Measurements from ENCODE around the gene CRB2. TPM values are rescaled to one million over a fixed set of nuclear protein-coding genes. Genes with fewer than 3 reads are reported as not detected.
A peak's percentile ranks its signal among the peaks of the same experiment; 100 is the strongest.

Gene CRB2
- total and polyA plus RNA-seq, 2 of the 13 experiments (the other 11 are each of a cell fraction or from before 2014, with no cell fraction given): 0.01 to 0.29 TPM

DNA sequence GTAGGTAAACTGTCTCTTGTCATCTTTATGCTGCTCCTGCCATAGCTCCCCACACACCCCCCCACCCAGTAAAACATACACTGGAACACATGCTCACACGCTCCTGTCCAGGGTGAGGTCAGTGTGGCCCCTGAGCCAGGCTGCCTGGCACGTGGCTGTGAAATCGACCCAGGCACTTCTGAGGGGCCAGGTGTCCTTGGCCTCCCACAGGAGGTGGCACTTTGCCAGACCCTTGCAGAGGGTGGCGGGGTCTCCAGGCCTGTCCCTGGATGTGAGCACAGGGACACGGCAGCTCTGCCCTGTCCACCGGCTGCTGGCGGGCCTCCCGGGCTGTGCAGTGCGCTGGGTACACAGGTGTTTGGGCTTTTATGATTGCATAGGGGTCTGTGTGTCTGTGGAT, 10.0 kb upstream of the CRB2 start (continued):
- TF ChIP-seq ZNF737 (CRISPR knock-in tag; IDR thresholded peaks at IDR 0.05; ENCODE audit: borderline replicate concordance) (no peak), TMF1 (CRISPR knock-in tag; IDR thresholded peaks at IDR 0.05; ENCODE audit: low read depth) (0 out of 2 replicates have a peak, but pooled peaks have one; percentile 31), ZNF746 (CRISPR knock-in tag; IDR thresholded peaks at IDR 0.05) (peak; percentile 53; the same call in 1 of the 2 replicates), TBP (CRISPR knock-in tag; IDR thresholded peaks at IDR 0.05) (no peak), SOX6 (IDR thresholded peaks at IDR 0.05) (no peak), SOX6 (CRISPR knock-in tag; IDR thresholded peaks at IDR 0.05) (peak; percentile 23; the same call in 1 of the 2 replicates), CBX2 (IDR thresholded peaks at IDR 0.05; ENCODE audit: low read depth, low read length) (no peak), CBX2 (CRISPR knock-in tag; IDR thresholded peaks at IDR 0.05; ENCODE audit: low read depth) (no peak), PAF1 (CRISPR knock-in tag; IDR thresholded peaks at IDR 0.05) (no peak), ZNF101 (CRISPR knock-in tag; IDR thresholded peaks at IDR 0.05; ENCODE audit: borderline replicate concordance, low read depth) (no peak), HDAC1 (CRISPR knock-in tag; IDR thresholded peaks at IDR 0.05) (peak; percentile 68), TCF12 (IDR thresholded peaks at IDR 0.05) (no peak), TCF12 (CRISPR knock-in tag; IDR thresholded peaks at IDR 0.05) (no peak), ZNF619 (CRISPR knock-in tag; IDR thresholded peaks at IDR 0.05) (no peak), SAP130 (CRISPR knock-in tag; IDR thresholded peaks at IDR 0.05; ENCODE audit: low read depth) (no peak), ZHX1 (CRISPR knock-in tag; IDR thresholded peaks at IDR 0.05; ENCODE audit: low read depth) (no peak), RXRA (CRISPR knock-in tag; IDR thresholded peaks at IDR 0.05) (peak; percentile 42; the same call in 1 of the 2 replicates), IKZF1 (IDR thresholded peaks at IDR 0.05) (no peak), MXD4 (CRISPR knock-in tag; IDR thresholded peaks at IDR 0.05) (no peak), ZFP37 (CRISPR knock-in tag; IDR thresholded peaks at IDR 0.05; ENCODE audit: borderline replicate concordance) (no peak), LCORL (IDR thresholded peaks at IDR 0.05) (no peak), LCORL (CRISPR knock-in tag; IDR thresholded peaks at IDR 0.05) (0 out of 2 replicates have a peak, but pooled peaks have one; percentile 47), KLF9 (CRISPR knock-in tag; IDR thresholded peaks at IDR 0.05; ENCODE audit: low read depth) (no peak), AGO2 (optimal IDR thresholded peaks at IDR 0.05; ENCODE audit: low read depth, low read length) (no peak), RARG (CRISPR knock-in tag; IDR thresholded peaks at IDR 0.05; ENCODE audit: low read depth) (no peak), ZNF414 (CRISPR knock-in tag; IDR thresholded peaks at IDR 0.05) (no peak), POGZ (CRISPR knock-in tag; IDR thresholded peaks at IDR 0.05) (no peak), ZNF724P (CRISPR knock-in tag; IDR thresholded peaks at IDR 0.05; ENCODE audit: borderline replicate concordance) (no peak)
- TF ChIP-seq, protein P1, sequence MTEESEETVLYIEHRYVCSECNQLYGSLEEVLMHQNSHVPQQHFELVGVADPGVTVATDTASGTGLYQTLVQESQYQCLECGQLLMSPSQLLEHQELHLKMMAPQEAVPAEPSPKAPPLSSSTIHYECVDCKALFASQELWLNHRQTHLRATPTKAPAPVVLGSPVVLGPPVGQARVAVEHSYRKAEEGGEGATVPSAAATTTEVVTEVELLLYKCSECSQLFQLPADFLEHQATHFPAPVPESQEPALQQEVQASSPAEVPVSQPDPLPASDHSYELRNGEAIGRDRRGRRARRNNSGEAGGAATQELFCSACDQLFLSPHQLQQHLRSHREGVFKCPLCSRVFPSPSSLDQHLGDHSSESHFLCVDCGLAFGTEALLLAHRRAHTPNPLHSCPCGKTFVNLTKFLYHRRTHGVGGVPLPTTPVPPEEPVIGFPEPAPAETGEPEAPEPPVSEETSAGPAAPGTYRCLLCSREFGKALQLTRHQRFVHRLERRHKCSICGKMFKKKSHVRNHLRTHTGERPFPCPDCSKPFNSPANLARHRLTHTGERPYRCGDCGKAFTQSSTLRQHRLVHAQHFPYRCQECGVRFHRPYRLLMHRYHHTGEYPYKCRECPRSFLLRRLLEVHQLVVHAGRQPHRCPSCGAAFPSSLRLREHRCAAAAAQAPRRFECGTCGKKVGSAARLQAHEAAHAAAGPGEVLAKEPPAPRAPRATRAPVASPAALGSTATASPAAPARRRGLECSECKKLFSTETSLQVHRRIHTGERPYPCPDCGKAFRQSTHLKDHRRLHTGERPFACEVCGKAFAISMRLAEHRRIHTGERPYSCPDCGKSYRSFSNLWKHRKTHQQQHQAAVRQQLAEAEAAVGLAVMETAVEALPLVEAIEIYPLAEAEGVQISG (CRISPR knock-in tag; IDR thresholded peaks at IDR 0.05): 0 out of 2 replicates have a peak, but pooled peaks have one; percentile 19
